HepG2 (cell line): ENCODE measurements around the gene RGS7. TPM values are rescaled to one million over a fixed set of nuclear protein-coding genes. Genes with fewer than 3 reads are reported as not detected.

Experiments used
- ATAC-seq: fragments of 200-7000 bp; cut with Tn5 transposase; 3 replicates; pipeline ENCODE4 v1.9.1; 2020; ENCODE audit warnings: mild to moderate bottlenecking, moderate library complexity
- BruUV-seq: library from RNA; stranded (reverse); fragments of 400-500 nt; replicated peaks from 2 replicates; lab custom pipeline; 2021; lab: Mats Ljungman, UMichigan
- CTCF ChIA-PET: fragments of 300-600 bp; formaldehyde crosslinking; extraction: SDS; loops from one replicate; lab custom pipeline; 2021; ENCODE audit warnings: low total read pairs, inconsistent platforms, low intra/inter-chr PET ratio; lab: Yijun Ruan, JAX
- POLR2A ChIA-PET: fragments of 350-600 bp; sonication (Branson Sonifier 250); formaldehyde crosslinking; loops from one replicate; lab custom pipeline; 2020; ENCODE audit warnings: antibody characterized with exemption, inconsistent platforms; lab: Yijun Ruan, JAX
- DNase-seq: peaks from one replicate; pipeline ENCODE4 v3.0.0-alpha.2; 2015; ENCODE audit warnings: low spot score
- FAIRE-seq: peaks from 3 replicates; lab custom pipeline; 2011; peaks lifted over from hg19 to GRCh38; lab: Jason Lieb, UNC
- H2AFZ ChIP-seq: one replicate; pipeline ENCODE4 v1.6.1; 2011; ENCODE audit warnings: low read length, inconsistent platforms
- H3K27ac ChIP-seq: fragments of 300-600 bp; 3 replicates; pipeline ENCODE4 v1.8.0; 2011; ENCODE audit warnings: mixed run types, mild to moderate bottlenecking, mixed read lengths, low read length, inconsistent platforms; ENCODE audit not compliant: insufficient read depth; ENCODE audit errors: extremely low read length
- H3K27me3 ChIP-seq, 2 experiments: fragments of 200-600 bp in 1 of 2; 2 replicates in 1 of 2; 3 replicates in 1 of 2; pipeline versions ENCODE4 v1.6.0 to v1.8.0; 2011; ENCODE audit warnings: low read length in 2 of 2, mild to moderate bottlenecking in 2 of 2, moderate library complexity in 2 of 2, inconsistent platforms in 1 of 2; ENCODE audit not compliant: insufficient read depth in 2 of 2, control insufficient read depth in 1 of 2
- H3K36me3 ChIP-seq, 2 experiments: fragments of 200-600 bp in 1 of 2; replicated peaks in 1 of 2; 2 replicates in 1 of 2; 3 replicates in 1 of 2; pipeline versions ENCODE4 v1.5.1 to v1.8.0; 2011; ENCODE audit warnings: low read length in 2 of 2, inconsistent platforms in 1 of 2; ENCODE audit not compliant: insufficient read depth in 2 of 2, control insufficient read depth in 1 of 2
- H3K4me1 ChIP-seq: 2 replicates; pipeline ENCODE4 v1.5.1; 2012; ENCODE audit warnings: low read length, inconsistent platforms; ENCODE audit not compliant: insufficient read depth
- H3K4me2 ChIP-seq: 2 replicates; pipeline ENCODE4 v1.6.0; 2011; ENCODE audit warnings: low read depth, low read length, inconsistent platforms
- H3K4me3 ChIP-seq, 3 experiments: fragments of 200-600 bp in 1 of 3; sonication (generic), shearing (Covaris generic) in 1 of 3; replicated peaks in 1 of 3; 2 replicates each; pipeline ENCODE4 v1.5.1; 2011 to 2016; ENCODE audit warnings: low read length in 3 of 3, inconsistent platforms in 2 of 3, low read depth in 2 of 3, mild to moderate bottlenecking in 2 of 3, control low read depth in 1 of 3, mixed read lengths in 1 of 3; ENCODE audit not compliant: insufficient read depth in 1 of 3
- H3K79me2 ChIP-seq: one replicate; pipeline ENCODE4 v1.6.1; 2011; ENCODE audit warnings: low read length, inconsistent platforms; ENCODE audit not compliant: insufficient read depth
- H3K9ac ChIP-seq: 2 replicates; pipeline ENCODE4 v1.6.0; 2011; ENCODE audit warnings: mild to moderate bottlenecking, low read depth, low read length, inconsistent platforms; ENCODE audit not compliant: insufficient read depth
- H3K9me3 ChIP-seq: 2 replicates; pipeline ENCODE4 v1.5.1; 2012; ENCODE audit warnings: mild to moderate bottlenecking, low read length
- H4K20me1 ChIP-seq: 2 replicates; pipeline ENCODE4 v1.6.0; 2011; ENCODE audit warnings: inconsistent platforms, mild to moderate bottlenecking, low read length, moderate library complexity; ENCODE audit not compliant: insufficient read depth
- BRD4 ChIP-seq: sonication (generic); formaldehyde crosslinking; IDR thresholded peaks from 2 replicates; pipeline ENCODE4 v1.4.0; 2020; ENCODE audit warnings: missing genetic modification reagents
- CREB1 ChIP-seq, 2 experiments: fragments of 450-650 bp in 1 of 2; IDR thresholded peaks; 2 replicates each; pipeline ENCODE4 v1.6.1; 2016 to 2017; ENCODE audit warnings: control low read depth in 1 of 2, mild to moderate bottlenecking in 1 of 2, missing compliant biosample characterization in 1 of 2, missing genetic modification characterization in 1 of 2
- HIC2 ChIP-seq: sonication (generic); formaldehyde crosslinking; IDR thresholded peaks from 2 replicates; pipeline ENCODE4 v1.9.0; 2022; ENCODE audit warnings: low read depth, missing genetic modification reagents
- MLXIP ChIP-seq: sonication (generic); formaldehyde crosslinking; IDR thresholded peaks from 2 replicates; pipeline ENCODE4 v1.9.0; 2021; ENCODE audit warnings: missing genetic modification reagents, borderline replicate concordance
- PLRG1 ChIP-seq: fragments of 450-650 bp; conservative IDR thresholded peaks from 2 replicates; pipeline ENCODE4 v1.6.1; 2016
- ZNF670 ChIP-seq: sonication (generic); formaldehyde crosslinking; IDR thresholded peaks from 2 replicates; pipeline ENCODE4 v1.8.0; 2022; ENCODE audit warnings: mild to moderate bottlenecking, missing genetic modification reagents, borderline replicate concordance
- WGBS: methylation state at CpG from one replicate; pipeline ENCODE4 v1.1.6; 2017; ENCODE audit warnings: low lambda C conversion rate; 5-methylcytosine and 5-hydroxymethylcytosine counted together
- in situ Hi-C: cut with HindIII; loops from 2 replicates; pipeline ENCODE4 v1.10.0; 2017; ENCODE audit warnings: low pct_unique_long_range_greater_than_20kb; ENCODE audit not compliant: extremely low pct_ligation_motif_present
- intact Hi-C: fragments of 100-400 bp; cut with micrococcal nuclease; formaldehyde crosslinking; loops from one replicate; pipeline ENCODE4 v1.10.0; 2022; ENCODE audit not compliant: unreplicated experiment
- polyA plus RNA-seq, 8 experiments: library from polyadenylated mRNA; depleted of rRNA in 3 of 8; stranded (reverse) in 7 of 8; unstranded in 1 of 8; fragments of >200 nt; fragmentation: Illumina TruSeq in 4 of 8; extraction: Trizol in 4 of 8; gene quantifications; 2 replicates each; pipeline versions ENCODE4 v1.2.1 to v1.2.3, GENCODE V29; 2011 to 2016; ENCODE audit warnings: low read depth in 4 of 8, missing spikeins in 1 of 8, mixed read lengths in 1 of 8; ENCODE audit not compliant: insufficient read depth in 1 of 8
- total RNA-seq, 5 experiments: library from RNA; depleted of rRNA; stranded (reverse); fragments of >200 nt; fragmentation: Illumina TruSeq; extraction: Trizol; gene quantifications; 2 replicates each; pipeline ENCODE4 v1.2.3, GENCODE V29; 2016; ENCODE audit warnings: low read depth in 1 of 5

Gene RGS7
- total and polyA plus RNA-seq, 2 of the 13 experiments (the other 11 are each of a cell fraction or from before 2014, with no cell fraction given): not detected

GRCh38 chr1:241213139-241213538 is 143.9 kb downstream of the RGS7 start:
- DNase-seq (no peak), FAIRE-seq (no peak), ATAC-seq (no peak)
- Histone ChIP-seq H3K4me2 (no peak overlapping the region), H3K9me3 (peaks cover 12% of the 10 kb centered on the region; the same call in 1 of the 2 replicates), H3K27ac (no peak overlapping the region), H3K36me3 (no peaks in the 10 kb centered on the region), H3K9ac (no peak overlapping the region), H3K79me2 (no peaks in the 10 kb centered on the region), H3K27me3 (no peaks in the 10 kb centered on the region), H3K4me3 (no peak overlapping the region), H2AFZ (no peak overlapping the region), H4K20me1 (no peaks in the 10 kb centered on the region), H3K4me1 (no peaks in the 10 kb centered on the region)
- POLR2A ChIA-PET: no interaction called here
- TF ChIP-seq MLXIP (no peak), CREB1 (IDR thresholded peaks at IDR 0.05) (0 out of 2 replicates have a peak, but pooled peaks have one; percentile 7), CREB1 (CRISPR knock-in tag; IDR thresholded peaks at IDR 0.05) (no peak)
- intact Hi-C loops (no loop called here), in situ Hi-C loops (no loop called here)
- CTCF ChIA-PET: no interaction called here
- WGBS: 16% methylated on average over 8 of the region's 8 CpGs
- no TSS peak for BruUV-seq

GRCh38 chr1:241212628-241213027 is 144.4 kb downstream of the RGS7 start:
- no TSS peak for BruUV-seq
- ChIA-PET POLR2A (no interaction called here), CTCF (no interaction called here)
- Histone ChIP-seq H3K4me3 (no peak overlapping the region), H3K4me2 (no peak overlapping the region), H4K20me1 (no peaks in the 10 kb centered on the region), H2AFZ (no peak overlapping the region), H3K36me3 (no peaks in the 10 kb centered on the region), H3K9ac (no peak overlapping the region), H3K79me2 (no peaks in the 10 kb centered on the region), H3K4me1 (no peaks in the 10 kb centered on the region), H3K27me3 (no peaks in the 10 kb centered on the region), H3K27ac (no peak overlapping the region), H3K9me3 (peaks cover 12% of the 10 kb centered on the region; the same call in 1 of the 2 replicates)
- intact Hi-C loops: no loop called here
- in situ Hi-C loops: no loop called here
- TF ChIP-seq ZNF670 (CRISPR knock-in tag): no peak
- no peak for TF ChIP-seq PLRG1
- no peak for TF ChIP-seq BRD4
- TF ChIP-seq HIC2 (CRISPR knock-in tag): no peak
- ATAC-seq (no peak), DNase-seq (no peak), FAIRE-seq (no peak)
- 21% methylated on average over 5 of the region's 6 CpGs for WGBS
